GM13977 (cell line): ENCODE measurements around the gene CD37.

Source experiments
- DNase-seq: peaks from one replicate; pipeline ENCODE4 v3.0.0; 2012; ENCODE audit warnings: low spot score
- CTCF ChIP-seq: IDR thresholded peaks from 2 replicates; pipeline ENCODE4 v1.5.1; 2012; ENCODE audit warnings: mild to moderate bottlenecking, control low read depth; ENCODE audit not compliant: insufficient read depth; ENCODE audit errors: extremely low read depth, missing control alignments
- in situ Hi-C: fragments of 300-500 bp; cut with MboI; formaldehyde crosslinking; loops from one replicate; pipeline ENCODE4 v1.12.0; 2022; ENCODE audit warnings: low sequenced_read_pairs, low pct_unique_long_range_greater_than_20kb, mixed read lengths, inconsistent platforms; ENCODE audit not compliant: unreplicated experiment

Gene CD37

GRCh38 chr19:49340865-49341718, 5.9 kb downstream of the CD37 start:
- DNase-seq, result no peak
- no peak for TF ChIP-seq CTCF
- in situ Hi-C loops, result no loop called here

GRCh38 chr19:49342291-49342721, 7.1 kb downstream of the CD37 start:
- in situ Hi-C loops, result no loop called here
- no peak for TF ChIP-seq CTCF
- DNase-seq, result no peak

- in situ Hi-C loops, result no loop called here
Measured at GRCh38 chr19:49343123-49343522, 7.9 kb downstream of the CD37 start.

GRCh38 chr19:49344505-49345423, 9.6 kb downstream of the CD37 start:
- no peak for DNase-seq
- TF ChIP-seq CTCF, result no peak
- in situ Hi-C loops, result no loop called here

More at GRCh38 chr19:49343123-49343522, 7.9 kb downstream of the CD37 start:
- TF ChIP-seq CTCF, result no peak
- peak; percentile 54 for DNase-seq

- DNase-seq, result no peak
- no peak for TF ChIP-seq CTCF
- in situ Hi-C loops, result no loop called here
Measured at GRCh38 chr19:49347191-49347590, 12.0 kb downstream of the CD37 start.

- in situ Hi-C loops, result no loop called here
- peak; percentile 60 for DNase-seq
- no peak for TF ChIP-seq CTCF
Measured at GRCh38 chr19:49347835-49348234, 12.6 kb downstream of the CD37 start.
